ENCODE data around the gene KRTAP13-4.

KRTAP13-4 gene, protein sequence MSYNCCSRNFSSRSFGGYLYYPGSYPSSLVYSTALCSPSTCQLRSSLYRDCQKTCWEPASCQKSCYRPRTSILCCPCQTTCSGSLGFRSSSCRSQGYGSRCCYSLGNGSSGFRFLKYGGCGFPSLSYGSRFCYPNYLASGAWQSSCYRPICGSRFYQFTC
- total RNA-seq, result 0 reads per million in 2 experiments

DNA sequence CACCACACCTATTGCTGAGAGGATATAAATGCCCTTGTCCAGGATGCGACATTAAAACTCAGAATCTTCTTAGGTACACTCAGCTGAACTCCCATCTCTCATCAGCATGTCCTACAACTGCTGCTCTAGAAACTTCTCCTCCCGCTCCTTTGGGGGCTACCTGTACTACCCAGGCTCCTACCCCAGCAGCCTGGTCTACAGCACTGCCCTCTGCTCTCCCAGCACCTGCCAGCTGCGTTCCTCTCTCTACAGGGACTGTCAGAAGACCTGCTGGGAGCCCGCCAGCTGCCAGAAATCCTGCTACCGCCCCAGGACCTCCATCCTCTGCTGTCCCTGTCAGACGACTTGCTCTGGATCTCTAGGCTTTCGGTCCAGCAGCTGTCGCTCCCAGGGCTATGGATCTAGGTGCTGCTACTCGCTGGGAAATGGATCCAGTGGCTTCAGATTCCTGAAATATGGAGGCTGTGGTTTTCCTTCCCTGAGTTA, at the start of gene KRTAP13-4:
Gene KRTAP13-4, plus strand, starts transcription at position 51 of the 486 bp plus-strand sequence. Its CDS starts 56 bp downstream, at position 107.
- no peak for DNase-seq (ENCODE audit: low read depth)

DNA sequence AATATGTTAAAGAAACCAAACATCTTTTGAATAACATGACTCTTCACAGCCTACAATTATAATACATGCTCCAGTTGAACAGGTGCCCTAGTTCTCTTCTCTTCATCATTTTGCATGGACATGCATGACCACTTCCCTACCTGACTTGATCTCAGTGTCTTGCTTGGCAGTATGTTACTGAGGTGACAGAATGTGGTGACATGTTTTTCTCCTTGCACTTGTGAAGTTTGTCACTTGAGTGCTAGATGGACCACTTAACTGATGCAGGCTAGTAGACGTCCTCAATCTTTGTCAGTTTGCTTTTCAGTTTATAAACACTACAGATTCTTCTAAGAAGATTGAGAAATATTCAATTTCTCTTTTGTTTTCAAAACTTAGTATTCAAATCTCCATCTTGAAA, 47.8 kb upstream of the KRTAP13-4 start:
- DNase-seq (ENCODE audit: low read depth), result no peak

DNA sequence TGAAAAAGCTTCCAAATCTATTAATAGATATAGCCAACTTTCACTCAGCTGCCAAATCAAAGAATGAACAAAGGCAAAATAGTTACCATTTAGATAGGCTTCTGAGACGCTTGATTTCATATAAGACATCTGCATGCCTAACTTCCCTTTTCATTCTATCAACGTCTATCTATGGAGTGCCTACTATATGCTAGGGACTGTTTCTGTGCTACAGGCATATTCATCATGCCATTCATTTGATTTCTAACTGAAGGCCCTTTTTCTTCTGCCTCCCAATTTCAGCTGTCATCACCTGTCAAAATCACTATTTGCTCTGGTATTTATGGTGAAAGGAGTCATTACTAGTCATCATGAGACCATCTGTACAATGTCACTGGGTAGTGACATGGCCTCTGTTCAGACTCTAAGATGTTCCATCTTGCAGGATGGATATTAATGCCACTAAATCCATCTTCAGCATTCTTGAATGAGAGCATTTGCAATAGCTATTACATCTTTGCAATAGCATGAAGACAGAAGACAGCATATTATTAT, 38.5 kb upstream of the KRTAP13-4 start:
- no peak for DNase-seq (ENCODE audit: low read depth)

DNA sequence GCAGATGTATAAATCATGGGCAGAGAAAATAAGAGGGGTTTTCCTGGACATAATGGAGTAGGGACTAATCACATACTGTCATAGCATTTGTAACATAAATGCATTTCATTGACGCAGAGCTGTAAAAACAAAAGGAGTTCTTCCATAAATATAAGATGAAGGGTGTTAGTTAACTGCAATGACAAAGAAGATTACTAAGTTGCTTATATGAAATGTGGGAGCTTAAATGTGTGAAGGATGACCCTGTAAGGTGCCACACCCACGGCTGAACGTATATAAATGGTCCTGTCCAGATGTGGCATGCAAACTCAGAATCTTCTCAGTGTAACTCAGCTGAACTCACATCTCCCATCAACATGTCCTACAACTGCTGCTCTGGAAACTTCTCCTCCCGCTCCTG, 34.3 kb upstream of the KRTAP13-4 start, which contains the start of gene KRTAP13-1:
Gene KRTAP13-1, plus strand, starts transcription at position 301 of the 400 bp plus-strand sequence. Its CDS starts 56 bp downstream, at position 357.
- no peak for DNase-seq (ENCODE audit: low read depth)

DNA sequence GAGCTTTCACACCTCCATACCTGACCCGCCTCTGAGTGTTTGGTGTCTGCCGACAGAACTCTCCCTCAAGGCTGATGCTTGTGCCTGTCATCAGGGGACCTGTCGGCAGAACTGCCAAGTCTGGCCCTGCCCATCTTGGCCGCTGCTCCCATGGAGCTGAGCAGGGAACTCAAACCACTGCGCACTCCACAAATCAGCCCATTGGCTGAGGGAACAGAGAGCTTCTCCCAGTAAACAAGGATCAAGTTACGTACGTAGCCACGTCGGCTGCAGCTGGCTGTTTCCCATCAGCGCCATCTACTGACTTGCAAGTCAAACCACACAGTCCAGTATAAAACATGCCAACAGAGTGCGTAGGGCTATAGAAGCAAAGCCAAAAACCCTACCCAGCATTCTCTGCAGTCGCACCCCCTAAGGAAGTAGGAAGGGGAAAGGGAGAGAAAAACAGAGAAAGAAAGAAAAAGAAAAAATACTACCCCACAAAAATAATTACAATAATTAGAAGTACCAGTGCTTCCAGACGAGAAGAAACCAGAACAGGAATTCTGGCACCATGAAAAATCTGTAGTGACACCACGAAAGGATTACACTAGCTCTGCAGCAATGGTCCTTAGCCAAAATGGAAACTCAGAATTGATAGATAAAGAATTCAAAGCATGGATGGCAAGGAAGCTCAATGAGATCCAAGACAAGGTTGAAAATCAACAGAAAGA, 21.1 kb upstream of the KRTAP13-4 start:
- no peak for DNase-seq (ENCODE audit: low read depth)

DNA sequence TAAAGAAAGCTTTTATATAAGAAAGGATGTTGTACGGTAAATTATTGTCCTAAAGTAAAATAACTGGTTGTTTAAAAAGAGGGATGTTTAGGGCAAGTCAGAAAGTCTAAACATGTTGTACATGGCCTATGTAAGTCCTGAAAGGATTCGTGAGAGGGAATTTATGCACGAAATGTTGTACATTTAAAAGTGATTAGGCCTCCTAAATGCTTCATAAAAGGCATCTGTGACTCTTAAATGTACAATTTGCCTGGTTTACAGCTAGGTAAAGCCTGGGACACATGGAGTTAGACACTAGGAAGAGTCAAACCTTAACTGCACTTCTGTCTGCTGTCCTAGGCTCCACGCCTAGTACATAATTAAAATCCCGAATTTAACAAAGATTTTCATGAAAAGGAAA, 14.0 kb upstream of the KRTAP13-4 start:
- no peak for DNase-seq (ENCODE audit: low read depth)

DNA sequence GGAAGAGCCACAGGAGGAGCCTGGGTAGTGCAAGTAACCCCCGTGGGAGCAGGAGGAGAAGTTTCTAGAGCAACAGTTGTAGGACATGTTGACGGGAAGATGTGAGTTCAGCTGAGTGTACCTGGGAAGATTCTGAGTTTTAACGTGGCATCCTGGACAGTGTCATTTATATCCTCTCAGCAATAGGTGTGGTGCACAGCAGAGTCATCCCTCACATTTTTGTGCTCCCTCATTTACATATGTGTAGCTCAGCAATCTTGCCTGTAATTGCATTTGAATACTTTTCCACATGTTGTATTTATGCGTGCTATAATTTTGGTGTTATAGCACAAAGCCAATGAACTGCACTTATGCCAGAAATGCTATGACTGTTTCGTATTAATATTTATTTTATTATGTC, 4.2 kb upstream of the KRTAP13-4 start, which contains the start of gene KRTAP13-3:
Gene KRTAP13-3, minus strand, starts transcription at position 101 of the 400 bp plus-strand sequence. Its CDS starts 14 bp downstream, at position 87.
- no peak for DNase-seq (ENCODE audit: low read depth)

DNA sequence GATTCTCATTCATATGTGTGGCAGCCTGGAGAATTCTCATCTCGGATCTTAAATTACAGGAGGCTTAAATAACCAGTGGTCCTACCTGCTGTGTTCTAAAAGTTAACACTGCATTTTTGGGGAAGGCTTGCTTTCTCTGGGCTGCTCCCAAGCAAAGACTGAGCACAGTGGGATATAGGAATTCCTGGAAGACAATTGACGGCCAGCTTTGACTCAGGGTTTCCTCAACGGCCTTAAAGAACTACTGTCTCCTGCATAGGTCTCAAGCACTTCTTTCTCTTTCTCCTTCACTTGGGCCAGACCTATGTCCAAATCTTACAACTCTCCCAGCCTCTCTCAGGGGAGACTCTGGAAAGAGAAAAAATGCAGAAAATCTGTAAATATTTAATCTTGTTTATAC, 3.3 kb upstream of the KRTAP13-4 start:
- DNase-seq (ENCODE audit: low read depth), result no peak

DNA sequence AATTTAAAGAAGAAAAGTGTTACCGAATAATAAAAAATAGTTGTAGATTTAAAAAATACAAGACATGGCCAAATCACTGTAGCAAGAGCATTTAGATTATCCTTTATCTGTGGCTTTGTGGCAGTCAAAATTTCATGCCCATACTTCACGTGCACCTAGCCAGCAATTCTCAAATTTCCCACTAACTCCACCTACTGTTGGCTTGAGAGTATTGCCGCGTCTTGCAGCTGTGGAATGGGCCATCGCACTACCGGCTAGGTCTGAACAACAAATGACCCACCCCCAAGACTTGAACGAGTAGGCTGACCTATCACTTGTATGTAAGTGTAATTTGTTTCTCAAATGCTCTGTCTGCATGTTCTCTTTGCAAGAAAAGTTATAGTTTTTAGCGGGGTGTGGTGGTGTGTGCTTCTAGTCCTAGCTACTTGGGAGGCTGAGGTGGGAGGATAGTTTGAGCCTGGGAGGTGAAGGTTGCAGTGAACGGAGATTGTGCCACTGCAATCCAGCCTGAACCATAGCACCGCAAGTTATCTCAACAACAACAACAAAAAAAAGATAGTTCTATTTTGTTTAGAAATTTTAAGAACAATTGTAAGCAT, 4.1 kb downstream of the KRTAP13-4 start:
- DNase-seq (ENCODE audit: low read depth), result no peak

DNA sequence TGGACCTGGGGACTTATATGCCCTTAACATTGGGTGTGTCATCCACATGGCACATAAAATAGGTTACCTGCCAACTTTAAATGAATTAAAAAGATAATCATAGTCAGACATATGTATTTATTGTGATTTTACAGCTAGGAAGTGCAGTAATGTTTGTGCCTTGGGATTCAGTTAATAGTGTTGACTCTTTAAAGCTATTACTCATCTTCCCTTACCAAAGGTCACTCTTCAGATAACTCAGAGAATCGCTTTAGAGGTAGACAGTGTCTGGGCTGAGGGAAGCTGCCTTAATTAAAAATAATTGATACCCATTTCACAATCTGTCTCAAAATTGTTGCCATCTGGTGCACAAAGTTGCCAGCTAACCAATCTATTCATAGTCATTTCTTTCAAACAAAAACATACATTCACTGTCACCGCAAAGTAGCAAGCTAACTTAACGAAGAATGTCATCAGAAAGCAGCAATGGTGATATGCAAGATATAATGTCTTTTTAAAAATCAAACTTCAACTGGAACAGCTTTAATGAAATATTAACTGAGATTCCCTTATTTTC, 7.1 kb downstream of the KRTAP13-4 start:
- no peak for DNase-seq (ENCODE audit: low read depth)

DNA sequence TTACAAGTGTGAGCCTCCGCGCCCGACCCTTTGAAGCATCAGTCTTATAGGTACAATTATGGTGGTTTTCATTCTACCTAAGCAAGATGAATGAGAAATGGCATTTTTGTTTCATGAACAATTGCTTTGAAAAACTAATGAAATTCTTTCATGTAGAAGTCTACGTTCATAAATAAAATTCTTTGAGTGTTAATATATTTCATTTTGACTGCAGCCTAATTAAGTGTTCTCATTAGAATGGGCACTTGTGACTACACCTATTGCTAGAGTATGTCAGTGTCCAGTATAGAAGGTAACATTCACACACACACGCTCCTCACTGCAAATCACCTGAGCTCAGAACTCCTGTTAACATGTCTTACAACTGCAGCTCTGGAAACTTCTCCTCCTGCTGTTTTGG, 10.0 kb downstream of the KRTAP13-4 start, which contains the start of gene KRTAP15-1:
Gene KRTAP15-1, plus strand, starts transcription at position 301 of the 400 bp plus-strand sequence. Its CDS starts 53 bp downstream, at position 354.
- no peak for DNase-seq (ENCODE audit: low read depth)

DNA sequence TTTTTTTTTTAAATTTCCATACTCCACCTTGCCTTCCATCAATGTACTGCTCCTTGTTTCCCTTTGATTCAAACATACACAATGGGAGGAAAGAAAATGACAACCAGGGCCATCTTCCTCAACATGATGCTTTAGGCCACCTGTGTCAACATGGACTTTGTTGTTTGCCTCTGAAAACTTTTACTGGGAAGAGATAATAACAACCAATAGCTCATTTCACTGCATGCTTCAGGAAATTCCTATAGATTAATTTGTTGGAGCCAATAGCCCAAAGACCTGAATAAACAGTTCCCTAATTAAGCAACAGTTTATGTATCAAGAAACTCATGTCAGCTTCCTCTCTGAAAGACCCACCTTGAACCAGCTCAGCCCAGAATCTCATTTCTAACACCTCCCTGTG, 13.2 kb downstream of the KRTAP13-4 start:
- DNase-seq (ENCODE audit: low read depth), result no peak

DNA sequence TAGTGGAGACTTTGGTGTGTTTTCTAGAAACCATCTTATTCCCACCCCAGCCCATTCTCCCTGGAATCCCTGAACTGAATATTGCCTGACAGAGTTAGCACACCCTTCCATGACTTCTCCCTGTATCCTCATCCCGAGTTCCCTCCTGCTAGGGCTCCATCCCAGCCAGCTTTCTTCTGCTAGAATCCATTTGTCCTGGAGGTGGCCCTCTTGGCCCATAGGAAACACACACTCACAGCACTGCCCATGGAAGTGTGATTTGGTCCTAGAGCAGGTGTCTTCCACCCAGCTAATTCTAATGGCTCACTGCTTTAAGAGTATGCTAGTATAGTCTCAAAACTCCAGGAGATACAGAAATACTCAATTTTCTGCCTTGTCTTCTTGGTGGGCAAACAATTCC, 14.2 kb downstream of the KRTAP13-4 start:
- no peak for DNase-seq (ENCODE audit: low read depth)

DNA sequence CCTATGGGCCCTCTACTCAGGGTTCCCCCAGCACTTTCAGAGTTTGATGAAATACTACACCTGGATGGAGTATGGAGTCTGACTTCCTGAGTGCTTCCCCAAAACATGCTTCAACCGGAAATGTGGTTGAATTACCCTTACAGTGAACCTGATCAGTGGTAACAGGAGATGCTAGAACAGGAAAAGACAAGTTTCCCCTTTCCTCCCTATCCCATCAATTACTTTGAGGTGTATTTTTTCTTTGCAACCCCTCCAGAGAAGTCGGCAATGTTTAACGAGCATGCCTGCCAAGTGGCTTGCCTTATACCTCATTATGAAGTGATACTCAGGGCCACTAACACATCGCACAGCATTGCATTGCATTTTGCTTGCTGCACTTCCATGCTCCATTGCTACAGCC, 17.0 kb downstream of the KRTAP13-4 start:
- DNase-seq (ENCODE audit: low read depth), result no peak

DNA sequence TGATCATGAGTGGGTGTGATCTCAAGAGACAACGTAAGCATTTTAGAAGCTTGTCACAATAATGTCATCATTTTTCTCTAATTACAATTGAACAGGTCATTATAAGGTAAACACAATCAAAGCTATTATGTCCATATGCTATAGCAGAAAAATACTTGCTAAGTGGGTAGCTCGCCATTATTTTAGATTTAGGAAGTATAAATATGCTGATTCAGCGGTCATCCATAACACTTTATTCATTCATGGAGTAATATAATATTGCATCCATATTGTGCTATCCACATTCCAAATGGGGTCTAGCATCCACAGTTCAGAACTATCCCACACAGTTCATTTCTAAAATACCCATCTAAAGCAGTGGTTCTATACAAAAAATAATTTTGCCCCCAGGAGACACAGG, 18.5 kb downstream of the KRTAP13-4 start:
- DNase-seq (ENCODE audit: low read depth), result no peak

DNA sequence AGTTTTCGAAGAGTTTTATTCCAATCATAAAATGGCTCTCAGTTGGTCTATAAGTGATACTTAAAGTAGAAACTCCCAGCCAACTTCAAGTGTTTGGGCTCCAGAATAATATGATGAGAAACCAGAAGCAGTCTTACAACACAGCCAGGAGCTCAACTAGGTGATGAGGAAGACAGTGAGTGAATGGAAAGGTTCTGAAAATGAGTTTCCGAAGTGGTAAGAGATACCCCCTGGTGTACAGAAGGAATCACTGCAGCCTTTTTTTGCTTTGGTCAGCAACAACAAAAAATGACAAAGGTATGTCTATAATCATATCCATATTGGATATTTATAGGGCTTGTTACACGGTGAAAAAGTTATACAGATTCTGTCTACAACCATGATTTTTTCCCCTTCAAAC, 33.7 kb downstream of the KRTAP13-4 start:
- DNase-seq (ENCODE audit: low read depth), result no peak

DNA sequence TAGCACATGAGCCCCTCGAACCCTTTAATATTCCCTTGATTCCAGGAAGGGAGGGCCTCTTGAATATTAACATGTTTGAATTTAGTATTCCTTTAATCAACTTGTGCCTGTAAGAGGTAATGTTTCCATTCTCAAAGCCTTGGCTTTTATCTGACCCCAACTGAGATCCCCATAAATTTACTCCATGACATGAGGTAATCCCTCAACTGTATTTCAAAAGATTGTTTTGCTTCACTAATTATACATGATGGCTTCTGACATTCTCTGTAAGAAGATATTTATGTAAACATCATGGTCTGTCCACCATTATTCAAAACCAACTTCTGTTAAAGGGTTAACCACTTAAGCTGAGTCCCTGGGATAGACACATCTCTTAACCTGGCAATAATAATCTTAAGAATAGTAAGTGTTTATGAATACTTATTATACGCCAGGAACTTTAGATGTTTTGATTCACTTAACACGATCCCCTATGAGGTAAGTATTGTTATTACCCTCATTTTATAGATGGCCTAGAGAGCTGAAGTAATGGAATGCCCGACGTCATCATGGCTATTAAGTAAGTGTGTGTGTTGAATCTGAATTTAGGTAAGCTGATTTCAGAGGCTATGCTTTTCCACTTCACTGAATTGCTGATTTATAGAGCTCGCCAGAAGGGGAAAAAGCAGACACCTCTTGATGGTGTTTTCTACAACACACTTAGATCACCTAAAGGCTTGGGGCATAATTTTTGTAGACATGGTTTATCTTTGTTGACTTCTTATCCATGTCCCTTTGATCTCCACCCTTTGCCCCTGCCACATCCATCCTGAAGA, 39.1 kb downstream of the KRTAP13-4 start:
- no peak for DNase-seq (ENCODE audit: low read depth)

DNA sequence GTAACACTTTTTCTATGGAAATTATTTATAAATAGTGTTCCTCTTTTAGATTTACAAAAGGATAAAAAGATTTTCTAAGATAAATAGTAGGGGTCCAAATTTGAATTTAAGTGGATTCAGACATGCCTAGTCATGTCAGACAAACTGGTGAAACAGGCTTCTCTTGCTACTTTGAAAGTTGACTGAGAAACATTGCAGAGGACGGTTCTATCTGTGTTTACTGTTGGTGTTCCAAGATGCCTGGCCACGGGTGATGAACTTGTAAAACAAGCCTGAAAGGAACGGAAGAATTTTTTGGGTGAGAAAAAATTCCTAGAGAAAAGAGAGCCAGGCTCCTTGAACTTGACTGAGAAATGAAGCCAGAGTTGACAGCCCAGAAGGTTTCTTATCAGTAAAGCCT, 48.0 kb downstream of the KRTAP13-4 start:
- DNase-seq (ENCODE audit: low read depth), result no peak

DNA sequence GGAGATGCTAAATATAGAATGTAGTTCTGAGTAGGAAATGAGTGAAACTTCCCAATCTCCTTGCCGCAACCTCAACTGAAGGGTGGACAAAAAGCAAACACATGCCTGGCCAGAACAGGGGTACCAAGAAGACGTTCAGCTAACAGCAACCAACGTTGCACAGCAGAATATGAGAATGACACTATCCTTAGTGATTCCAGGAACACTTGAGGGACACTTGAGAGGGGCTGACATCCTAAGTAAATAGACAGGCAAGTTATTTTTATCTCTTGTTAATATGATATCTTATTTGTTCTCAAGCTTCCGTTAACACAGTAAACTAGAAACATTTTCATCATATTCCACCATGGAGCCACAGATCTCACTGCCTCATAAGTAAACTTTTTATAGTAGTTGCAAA, 49.2 kb downstream of the KRTAP13-4 start:
- DNase-seq (ENCODE audit: low read depth), result no peak

DNA sequence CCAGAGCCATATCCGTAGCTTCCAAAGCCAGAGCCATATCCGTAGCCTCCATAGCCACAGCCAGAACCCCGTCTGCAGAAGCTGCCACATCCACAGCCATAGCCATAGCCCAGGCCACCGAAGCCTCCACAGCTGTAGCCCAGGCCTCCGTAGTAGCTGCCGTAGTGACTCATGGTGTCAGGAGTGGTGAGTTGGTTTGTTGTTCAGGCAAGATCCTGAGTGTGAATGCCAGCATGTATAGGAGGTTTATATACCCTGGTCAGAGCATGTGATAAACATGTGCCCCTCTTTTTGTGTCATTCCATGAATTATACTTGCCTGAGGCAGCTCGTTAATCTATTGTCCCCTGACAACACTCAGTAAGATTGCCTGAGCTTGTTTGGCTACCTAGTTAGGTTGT, 50.1 kb downstream of the KRTAP13-4 start, which contains the start of gene KRTAP19-1:
Gene KRTAP19-1, minus strand, starts transcription at position 223 of the 400 bp plus-strand sequence. Its CDS starts 50 bp downstream, at position 173.
- DNase-seq (ENCODE audit: low read depth), result no peak
